ENCODE measurements around the gene STX8.
"Not testable (repeated sequence)": the region's sequence is repeated elsewhere in the genome, so short reads cannot be mapped to it uniquely, and the experiment has no call there.

The STX8 gene

GRCh38 chr17:9468532-9468931, 107.1 kb downstream of the STX8 start:
- no peak for DNase-seq (ENCODE audit: low spot score)
- H3K27ac ChIP-seq: no peak overlapping the region
- TF ChIP-seq CTCF (IDR thresholded peaks at IDR 0.05): no peak
- H3K4me3 ChIP-seq: no peak overlapping the region

GRCh38 chr17:9467518-9467917, 108.1 kb downstream of the STX8 start:
- no peak overlapping the region for H3K4me3 ChIP-seq
- no peak for TF ChIP-seq CTCF (IDR thresholded peaks at IDR 0.05)
- DNase-seq (ENCODE audit: low spot score): no peak
- no peak overlapping the region for H3K27ac ChIP-seq

GRCh38 chr17:9465210-9465921, 110.3 kb downstream of the STX8 start:
- DNase-seq (ENCODE audit: low spot score): no peak

GRCh38 chr17:9457005-9457404, 118.6 kb downstream of the STX8 start:
- TF ChIP-seq CTCF (IDR thresholded peaks at IDR 0.05): no peak
- DNase-seq (ENCODE audit: low spot score): no peak
- H3K27ac ChIP-seq: no peak overlapping the region
- no peak overlapping the region for H3K4me3 ChIP-seq

More at GRCh38 chr17:9465210-9465921, 110.3 kb downstream of the STX8 start:
- Histone ChIP-seq H3K27ac (no peak overlapping the region), H3K4me3 (no peak overlapping the region)
- TF ChIP-seq CTCF (IDR thresholded peaks at IDR 0.05): no peak

- no peak overlapping the region for H3K4me3 ChIP-seq
- DNase-seq (ENCODE audit: low spot score): no peak
- H3K27ac ChIP-seq: no peak overlapping the region
- no peak for TF ChIP-seq CTCF (IDR thresholded peaks at IDR 0.05)
Observed at GRCh38 chr17:9456330-9456729, 119.3 kb downstream of the STX8 start.

- no peak for DNase-seq (ENCODE audit: low spot score)
- H3K4me3 ChIP-seq: no peak overlapping the region
- TF ChIP-seq CTCF (IDR thresholded peaks at IDR 0.05): no peak
- no peak overlapping the region for H3K27ac ChIP-seq
Observed at GRCh38 chr17:9451934-9452333, 123.7 kb downstream of the STX8 start.

GRCh38 chr17:9447298-9447697, 128.3 kb downstream of the STX8 start:
- DNase-seq (ENCODE audit: low spot score); H3K27ac ChIP-seq; H3K4me3 ChIP-seq: not testable (repeated sequence)

All from coronary artery (tissue), 2 donors.